HG02938 (cell line): ENCODE data around the gene ATP5F1D.

Source experiments
- ATAC-seq: cut with Tn5 transposase; IDR thresholded peaks from one replicate; pipeline ENCODE4 v1.9.1; 2021; ENCODE audit warnings: mild to moderate bottlenecking, moderate library complexity; ENCODE audit not compliant: unreplicated experiment

Gene ATP5F1D

GRCh38 chr19:1290196-1290702 is 48.7 kb downstream of the ATP5F1D start:
- ATAC-seq: no peak

- no peak for ATAC-seq
These were observed 49.4 kb downstream of the ATP5F1D start for GRCh38 chr19:1290703-1291651.

- ATAC-seq: no peak
These were observed 50.3 kb downstream of the ATP5F1D start for GRCh38 chr19:1291761-1292418.

GRCh38 chr19:1292419-1293151 is 51.0 kb downstream of the ATP5F1D start:
- ATAC-seq: no peak

GRCh38 chr19:1293782-1294604 is 52.4 kb downstream of the ATP5F1D start:
- no peak for ATAC-seq
